ENCODE results near the gene NUP43. TPM values are rescaled to one million over a fixed set of nuclear protein-coding genes. Genes with fewer than 3 reads are reported as not detected.
"Not testable (repeated sequence)": the region's sequence is repeated elsewhere in the genome, so short reads cannot be mapped to it uniquely, and the experiment has no call there.

NUP43 gene
- total RNA-seq, 2 donors from 2014 or later, result 10.8 to 13.3 TPM

DNA sequence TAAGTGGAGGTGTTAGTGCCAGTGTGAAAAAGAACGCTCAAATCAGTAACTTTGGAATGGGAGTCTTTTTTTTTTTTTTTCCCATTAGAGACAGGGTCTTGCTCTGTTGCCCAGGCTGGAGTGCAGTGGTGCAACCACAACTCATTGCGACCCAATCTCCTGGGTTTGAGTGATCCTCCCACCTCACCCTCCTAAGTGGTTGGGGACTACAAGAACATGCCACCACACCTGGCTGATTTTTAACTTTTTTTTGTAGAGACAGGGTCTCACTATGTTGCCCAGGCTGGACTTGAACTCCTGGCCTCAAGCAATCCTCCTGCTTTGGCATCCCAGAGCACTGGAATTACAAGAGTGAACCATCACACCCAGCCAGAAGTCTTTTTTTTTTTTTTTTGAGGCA is 48.2 kb downstream of the NUP43 start:
- no peaks in the 10 kb centered on the region for H3K9me3 ChIP-seq
- no peak overlapping the region for H3K4me3 ChIP-seq
- TF ChIP-seq, protein P1, sequence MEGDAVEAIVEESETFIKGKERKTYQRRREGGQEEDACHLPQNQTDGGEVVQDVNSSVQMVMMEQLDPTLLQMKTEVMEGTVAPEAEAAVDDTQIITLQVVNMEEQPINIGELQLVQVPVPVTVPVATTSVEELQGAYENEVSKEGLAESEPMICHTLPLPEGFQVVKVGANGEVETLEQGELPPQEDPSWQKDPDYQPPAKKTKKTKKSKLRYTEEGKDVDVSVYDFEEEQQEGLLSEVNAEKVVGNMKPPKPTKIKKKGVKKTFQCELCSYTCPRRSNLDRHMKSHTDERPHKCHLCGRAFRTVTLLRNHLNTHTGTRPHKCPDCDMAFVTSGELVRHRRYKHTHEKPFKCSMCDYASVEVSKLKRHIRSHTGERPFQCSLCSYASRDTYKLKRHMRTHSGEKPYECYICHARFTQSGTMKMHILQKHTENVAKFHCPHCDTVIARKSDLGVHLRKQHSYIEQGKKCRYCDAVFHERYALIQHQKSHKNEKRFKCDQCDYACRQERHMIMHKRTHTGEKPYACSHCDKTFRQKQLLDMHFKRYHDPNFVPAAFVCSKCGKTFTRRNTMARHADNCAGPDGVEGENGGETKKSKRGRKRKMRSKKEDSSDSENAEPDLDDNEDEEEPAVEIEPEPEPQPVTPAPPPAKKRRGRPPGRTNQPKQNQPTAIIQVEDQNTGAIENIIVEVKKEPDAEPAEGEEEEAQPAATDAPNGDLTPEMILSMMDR (IDR thresholded peaks at IDR 0.05), result no peak
- H3K36me3 ChIP-seq, result peaks cover 13% of the 10 kb centered on the region
- no peak for DNase-seq (ENCODE audit: low spot score)
- peaks cover 0 to 10% of the 10 kb centered on the region in 2 donors for H3K4me1 ChIP-seq
- no peak overlapping the region for H3K27ac ChIP-seq
- no peaks in the 10 kb centered on the region for H3K27me3 ChIP-seq

DNA sequence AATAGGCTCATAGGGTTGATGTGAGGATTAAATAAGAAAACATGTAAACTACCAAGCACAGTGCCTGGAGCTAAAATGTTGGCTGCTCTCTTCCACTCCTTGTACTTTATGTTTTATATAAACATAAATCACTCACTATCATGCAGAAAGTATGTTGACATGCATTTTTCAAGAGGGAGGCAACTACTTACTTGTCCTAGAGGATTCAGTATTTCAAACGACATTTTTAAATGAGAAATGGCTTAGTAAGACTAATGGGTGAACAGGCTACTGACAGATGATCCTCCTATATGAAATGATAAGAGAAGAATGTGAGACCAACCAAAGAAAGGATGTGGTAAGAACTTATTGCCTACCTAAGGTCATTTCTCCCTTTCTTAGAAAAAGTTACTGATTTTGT is 49.4 kb downstream of the NUP43 start:
- H3K36me3 ChIP-seq, result peaks cover 24% of the 10 kb centered on the region
- TF ChIP-seq, protein P1 (IDR thresholded peaks at IDR 0.05), result no peak

DNA sequence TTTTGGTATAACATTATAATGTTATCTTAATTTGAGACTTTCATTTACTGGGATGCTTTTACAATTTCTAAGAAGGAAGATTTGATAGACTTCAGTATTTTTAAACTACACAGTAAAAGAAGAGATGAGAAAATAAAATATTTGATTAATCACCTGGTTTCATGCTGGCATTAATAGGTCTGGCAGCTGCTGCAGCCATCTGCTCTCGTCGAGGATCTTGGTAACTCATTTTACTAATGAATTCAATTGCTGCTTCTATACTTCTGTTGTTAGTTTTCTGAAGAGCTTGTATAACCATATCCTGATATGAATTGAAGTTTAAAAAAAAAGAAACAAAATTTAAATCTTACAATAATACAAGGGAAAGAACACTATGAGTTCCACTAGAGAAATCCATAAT is 51.4 kb downstream of the NUP43 start:
- Histone ChIP-seq H3K27me3 (no peaks in the 10 kb centered on the region), H3K9me3 (no peaks in the 10 kb centered on the region), H3K27ac (no peak overlapping the region), H3K36me3 (peaks cover 19% of the 10 kb centered on the region), H3K4me3 (no peak overlapping the region), H3K4me1 (no peaks in the 10 kb centered on the region)
- DNase-seq (ENCODE audit: low spot score), result no peak
- TF ChIP-seq, protein P1 (IDR thresholded peaks at IDR 0.05), result no peak

More for the DNA sequence above, 49.4 kb downstream of the NUP43 start:
- DNase-seq (ENCODE audit: low spot score), result no peak
- Histone ChIP-seq H3K9me3 (no peaks in the 10 kb centered on the region), H3K27me3 (no peaks in the 10 kb centered on the region), H3K4me3 (no peak overlapping the region), H3K4me1 (peaks cover 0 to 10% of the 10 kb centered on the region in 2 donors), H3K27ac (no peak overlapping the region)

DNA sequence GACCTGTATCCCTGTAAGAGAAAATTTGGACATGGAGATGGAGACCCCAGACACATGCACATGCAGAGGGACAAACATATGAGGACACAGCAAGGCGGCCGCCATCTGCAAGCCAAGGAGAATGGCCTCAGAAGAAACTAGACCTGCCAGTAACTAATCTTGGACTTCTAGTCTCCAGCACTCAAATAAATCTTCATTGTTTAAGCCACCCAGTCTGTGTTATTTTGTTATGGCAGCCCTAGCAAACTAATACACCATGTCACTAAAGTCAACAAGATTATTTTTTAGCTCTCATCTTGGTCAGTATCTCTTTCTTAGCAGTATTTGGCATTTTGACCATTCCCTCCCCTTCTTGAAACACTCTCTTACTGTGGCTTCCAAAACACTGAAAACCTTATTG is 55.1 kb downstream of the NUP43 start:
- Histone ChIP-seq H3K27me3 (no peaks in the 10 kb centered on the region), H3K36me3 (peaks cover 19% of the 10 kb centered on the region), H3K4me3 (no peak overlapping the region), H3K4me1 (peaks cover 0 to 9% of the 10 kb centered on the region in 2 donors), H3K9me3 (no peaks in the 10 kb centered on the region), H3K27ac (no peak overlapping the region)
- TF ChIP-seq, protein P1 (IDR thresholded peaks at IDR 0.05), result no peak
- no peak for DNase-seq (ENCODE audit: low spot score)

DNA sequence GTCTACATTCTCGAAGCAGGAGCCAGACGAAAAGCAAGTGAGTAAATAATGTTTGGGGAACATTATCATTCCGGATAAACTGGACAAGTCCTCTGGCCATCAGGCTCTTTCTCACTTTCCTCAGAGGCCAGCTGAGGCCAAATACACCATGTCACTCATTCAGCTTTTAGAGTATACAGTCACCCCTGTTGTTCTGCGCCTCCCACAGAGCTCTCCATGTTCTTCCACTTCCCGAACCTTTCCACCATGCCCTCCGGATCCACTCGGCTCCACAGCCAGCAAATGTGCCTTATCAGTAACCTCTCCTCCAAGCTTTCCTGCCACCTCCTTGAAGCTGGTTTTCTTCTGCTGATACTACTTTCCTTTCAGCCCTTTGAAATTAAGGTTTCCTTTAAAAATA is 60.1 kb downstream of the NUP43 start:
- Histone ChIP-seq H3K27ac (peak overlapping the region in 1 of 2 donors; percentile 27), H3K4me3 (no peak overlapping the region), H3K27me3 (no peaks in the 10 kb centered on the region), H3K4me1 (peaks cover 0 to 11% of the 10 kb centered on the region in 2 donors), H3K9me3 (no peaks in the 10 kb centered on the region), H3K36me3 (peaks cover 13% of the 10 kb centered on the region)
- TF ChIP-seq, protein P1 (IDR thresholded peaks at IDR 0.05), result no peak
- no peak for DNase-seq (ENCODE audit: low spot score)

DNA sequence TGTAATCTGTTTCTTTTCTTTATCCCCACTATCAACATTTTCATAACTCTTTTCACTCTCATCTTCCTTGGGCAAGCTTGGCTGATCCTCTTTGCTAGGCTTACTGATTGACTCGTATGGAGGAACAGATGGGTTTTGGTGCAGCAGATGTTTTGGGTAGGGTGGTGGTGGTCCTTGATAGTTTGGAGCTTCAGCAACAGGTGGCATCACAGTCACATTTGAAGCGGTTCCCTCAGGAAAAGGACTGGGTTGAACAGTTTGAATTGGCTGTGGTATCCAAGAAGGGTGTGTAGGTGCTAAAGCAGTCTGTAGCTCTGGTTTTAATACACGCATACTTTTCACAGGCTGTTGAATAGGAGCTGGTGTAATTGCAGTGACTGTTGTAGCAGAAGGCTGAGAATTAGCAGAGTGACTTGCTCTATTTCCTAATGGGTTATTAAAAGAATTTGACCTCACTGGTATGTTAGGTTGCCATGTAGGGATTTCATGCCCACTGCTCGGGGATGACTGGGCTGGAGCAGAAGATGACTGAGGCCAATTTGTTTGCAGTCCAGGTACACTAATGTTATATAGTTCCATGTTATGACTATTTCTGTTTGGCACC is 63.0 kb downstream of the NUP43 start:
- Histone ChIP-seq H3K36me3 (peaks cover 13% of the 10 kb centered on the region), H3K4me1 (peaks cover 0 to 18% of the 10 kb centered on the region in 2 donors), H3K27me3 (no peaks in the 10 kb centered on the region), H3K27ac (peak overlapping the region in 1 of 2 donors; percentile 69), H3K9me3 (no peaks in the 10 kb centered on the region), H3K4me3 (no peak overlapping the region)
- DNase-seq (ENCODE audit: low spot score), result no peak
- TF ChIP-seq, protein P1 (IDR thresholded peaks at IDR 0.05), result no peak

DNA sequence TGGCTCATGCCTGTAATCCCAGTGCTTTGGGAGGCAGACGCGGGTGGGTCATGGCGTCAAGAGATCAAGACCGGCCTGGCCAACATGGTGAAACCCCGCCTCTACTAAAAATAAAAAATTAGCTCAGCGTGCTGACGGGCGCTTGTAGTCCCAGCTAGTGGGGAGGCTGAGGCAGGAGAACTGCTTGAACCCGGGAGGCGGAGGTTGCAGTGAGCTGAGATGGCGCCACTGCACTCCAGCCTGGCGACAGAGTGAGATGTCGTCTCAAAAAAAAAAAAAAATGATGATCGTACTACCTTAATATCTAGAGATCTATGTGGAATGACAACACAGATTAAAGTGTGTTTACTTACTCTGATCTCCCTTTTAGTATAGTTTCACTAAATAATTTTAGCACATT is 64.5 kb downstream of the NUP43 start:
- Histone ChIP-seq H3K4me1 (peaks cover 0 to 16% of the 10 kb centered on the region in 2 donors), H3K36me3 (peaks cover 20% of the 10 kb centered on the region), H3K27ac (peak overlapping the region in 1 of 2 donors; percentile 8)
- H3K27me3 ChIP-seq; H3K9me3 ChIP-seq; H3K4me3 ChIP-seq; DNase-seq (ENCODE audit: low spot score): not testable (repeated sequence)

Measured in right atrium auricular region (tissue), 2 donors.